GM20000 (cell line): ENCODE data around the gene GET4.

Source experiments
- DNase-seq: peaks from one replicate; pipeline ENCODE4 v3.0.0; 2012; ENCODE audit warnings: low spot score
- CTCF ChIP-seq: IDR thresholded peaks from 2 replicates; pipeline ENCODE4 v1.5.1; 2012; ENCODE audit warnings: mild to moderate bottlenecking, control low read depth; ENCODE audit errors: extremely low read depth, missing control alignments

Gene GET4

GRCh38 chr7:889391-889790 lies 13.0 kb downstream of the GET4 start:
- DNase-seq = no peak

GRCh38 chr7:890868-891267 lies 14.5 kb downstream of the GET4 start:
- DNase-seq = no peak

More at GRCh38 chr7:889391-889790, 13.0 kb downstream of the GET4 start:
- TF ChIP-seq CTCF = no peak

GRCh38 chr7:891291-891690 lies 14.9 kb downstream of the GET4 start:
- no peak for TF ChIP-seq CTCF

More at GRCh38 chr7:890868-891267, 14.5 kb downstream of the GET4 start:
- TF ChIP-seq CTCF = no peak

GRCh38 chr7:891805-892204 lies 15.5 kb downstream of the GET4 start:
- DNase-seq = no peak

More at GRCh38 chr7:891291-891690, 14.9 kb downstream of the GET4 start:
- no peak for DNase-seq

GRCh38 chr7:892648-893593 lies 16.6 kb downstream of the GET4 start:
- no peak for DNase-seq
- TF ChIP-seq CTCF = no peak

More at GRCh38 chr7:891805-892204, 15.5 kb downstream of the GET4 start:
- TF ChIP-seq CTCF = no peak

- TF ChIP-seq CTCF = no peak
- no peak for DNase-seq
Measured at GRCh38 chr7:893686-894085, 17.3 kb downstream of the GET4 start.

DNA sequence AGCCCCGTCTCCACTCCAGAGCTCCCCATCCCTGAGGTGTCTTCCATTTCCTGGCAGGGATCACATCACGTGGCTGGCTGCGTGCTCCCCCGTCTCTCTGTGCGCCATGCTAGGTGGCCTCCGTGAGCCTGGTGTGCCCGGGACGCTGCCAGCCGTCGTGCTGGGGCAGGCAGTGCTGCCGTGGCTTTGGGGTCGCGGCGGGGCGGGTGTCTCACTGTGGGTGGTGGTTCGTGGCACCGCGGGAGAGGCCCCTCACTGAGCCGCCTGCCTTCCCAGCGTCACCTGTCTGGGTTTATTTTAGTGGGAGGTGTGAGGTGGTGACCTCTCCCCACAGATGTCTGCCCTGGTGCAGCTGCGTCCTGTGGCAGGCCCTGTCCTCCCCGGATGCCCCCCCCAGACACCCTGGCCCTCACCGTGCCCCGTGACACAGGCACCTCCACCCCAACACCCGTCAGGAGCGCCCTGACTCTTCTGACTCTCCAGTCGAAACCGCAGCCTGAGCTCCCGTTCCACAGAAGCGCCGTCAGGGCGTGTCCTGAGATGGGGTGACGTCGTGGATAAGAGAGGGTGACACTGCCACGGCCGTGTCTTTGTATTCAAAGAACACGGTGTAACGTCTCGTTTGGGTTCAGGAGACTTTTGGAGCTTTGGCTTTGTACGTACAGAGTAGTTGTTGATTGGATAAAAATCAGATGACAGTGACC lies 18.0 kb downstream of the GET4 start:
- TF ChIP-seq CTCF = no peak
- no peak for DNase-seq
